ENCODE data around the gene POLE.

- TF ChIP-seq POLR2A (IDR thresholded peaks at IDR 0.05; ENCODE audit: low read depth, low read length) (no peak), POLR2AphosphoS5 (IDR thresholded peaks at IDR 0.05; ENCODE audit: low read depth, low read length) (no peak), TAF1 (IDR thresholded peaks at IDR 0.05; ENCODE audit: borderline replicate concordance, low read depth, low read length) (no peak)
These were observed 86.8 kb downstream of the POLE start for GRCh38 chr12:132600048-132601032.
